ENCODE results near the gene VPS35. TPM values are rescaled to one million over a fixed set of nuclear protein-coding genes. Genes with fewer than 3 reads are reported as not detected.

Gene VPS35
- total and polyA plus RNA-seq, 3 donors from 2014 or later = 75.5 to 129 (median 128) TPM

DNA sequence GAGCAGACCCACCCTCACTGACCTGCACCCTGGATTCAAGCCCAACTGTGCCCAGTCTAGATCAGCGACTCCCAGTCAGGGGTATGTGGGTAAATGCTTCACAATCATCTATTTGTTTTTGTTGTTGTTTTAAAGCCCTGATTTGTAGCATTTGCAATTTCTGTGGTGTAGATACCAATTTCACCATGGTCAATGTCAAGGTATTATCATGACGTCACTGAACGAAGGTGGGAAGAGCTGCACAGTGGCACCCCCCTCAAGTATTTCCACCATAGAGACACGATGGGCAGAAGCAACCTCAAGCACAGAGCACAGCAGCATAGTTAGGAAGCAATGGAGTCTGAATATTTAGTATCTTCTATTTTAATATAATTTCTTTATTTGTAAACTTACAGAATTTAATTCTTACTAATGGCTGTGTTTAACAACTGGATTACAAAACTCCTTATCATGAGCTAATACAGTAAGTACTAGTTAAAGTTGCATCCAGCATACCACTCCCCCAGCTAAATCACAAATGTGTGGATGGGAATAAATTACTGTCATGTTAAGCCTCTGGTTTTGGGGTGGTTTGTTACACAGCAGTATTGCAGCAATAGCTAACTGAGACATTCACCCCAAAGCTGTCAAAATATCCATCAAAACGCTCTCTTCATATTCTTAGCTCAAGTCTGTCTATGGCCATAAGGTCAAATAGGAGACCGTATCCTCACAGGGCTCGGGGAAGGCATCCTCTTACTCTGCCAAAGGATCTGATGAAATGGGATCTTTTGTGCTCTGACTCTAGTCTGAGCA, 26.0 kb upstream of the VPS35 start:
- H3K36me3 ChIP-seq (ENCODE audit: low read depth, missing control alignments) = no peaks in the 10 kb centered on the region
- no peak overlapping the region for H3K27ac ChIP-seq
- H3K9me3 ChIP-seq = no peaks in the 10 kb centered on the region
- DNase-seq = no peak
- WGBS, 2 donors = 86 to 89% methylated on average over 7 of the region's 7 CpGs
- no peaks in the 10 kb centered on the region for H3K4me1 ChIP-seq
- H3K4me3 ChIP-seq = no peak overlapping the region
- TF ChIP-seq, protein P1, sequence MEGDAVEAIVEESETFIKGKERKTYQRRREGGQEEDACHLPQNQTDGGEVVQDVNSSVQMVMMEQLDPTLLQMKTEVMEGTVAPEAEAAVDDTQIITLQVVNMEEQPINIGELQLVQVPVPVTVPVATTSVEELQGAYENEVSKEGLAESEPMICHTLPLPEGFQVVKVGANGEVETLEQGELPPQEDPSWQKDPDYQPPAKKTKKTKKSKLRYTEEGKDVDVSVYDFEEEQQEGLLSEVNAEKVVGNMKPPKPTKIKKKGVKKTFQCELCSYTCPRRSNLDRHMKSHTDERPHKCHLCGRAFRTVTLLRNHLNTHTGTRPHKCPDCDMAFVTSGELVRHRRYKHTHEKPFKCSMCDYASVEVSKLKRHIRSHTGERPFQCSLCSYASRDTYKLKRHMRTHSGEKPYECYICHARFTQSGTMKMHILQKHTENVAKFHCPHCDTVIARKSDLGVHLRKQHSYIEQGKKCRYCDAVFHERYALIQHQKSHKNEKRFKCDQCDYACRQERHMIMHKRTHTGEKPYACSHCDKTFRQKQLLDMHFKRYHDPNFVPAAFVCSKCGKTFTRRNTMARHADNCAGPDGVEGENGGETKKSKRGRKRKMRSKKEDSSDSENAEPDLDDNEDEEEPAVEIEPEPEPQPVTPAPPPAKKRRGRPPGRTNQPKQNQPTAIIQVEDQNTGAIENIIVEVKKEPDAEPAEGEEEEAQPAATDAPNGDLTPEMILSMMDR (IDR thresholded peaks at IDR 0.05) = no peak
- TF ChIP-seq POLR2A (IDR thresholded peaks at IDR 0.05) = no peak
- H3K27me3 ChIP-seq = no peaks in the 10 kb centered on the region
- intact Hi-C loops (cut with DNase I; ENCODE audit: low total_unique reads) = no loop called here

- H3K36me3 ChIP-seq (ENCODE audit: low read depth, missing control alignments) = no peaks in the 10 kb centered on the region
- intact Hi-C loops (cut with DNase I; ENCODE audit: low total_unique reads) = no loop called here
- H3K9me3 ChIP-seq = no peaks in the 10 kb centered on the region
- H3K4me1 ChIP-seq = no peaks in the 10 kb centered on the region
- no peak overlapping the region for H3K4me3 ChIP-seq
- 69 to 79% methylated on average over 3 of the region's 3 CpGs for WGBS, 2 donors
- H3K27ac ChIP-seq = no peak overlapping the region
- DNase-seq = no peak
- H3K27me3 ChIP-seq = no peaks in the 10 kb centered on the region
- TF ChIP-seq, protein P1 (IDR thresholded peaks at IDR 0.05) = no peak
- TF ChIP-seq POLR2A (IDR thresholded peaks at IDR 0.05) = no peak
Observed at GRCh38 chr16:46713634-46714033, 24.7 kb upstream of the VPS35 start.

GRCh38 chr16:46712911-46713310, 23.9 kb upstream of the VPS35 start:
- no peak overlapping the region for H3K27ac ChIP-seq
- no peaks in the 10 kb centered on the region for H3K36me3 ChIP-seq (ENCODE audit: low read depth, missing control alignments)
- no peaks in the 10 kb centered on the region for H3K4me1 ChIP-seq
- no peaks in the 10 kb centered on the region for H3K27me3 ChIP-seq
- DNase-seq = no peak
- WGBS, 2 donors = 79 to 85% methylated on average over 3 of the region's 3 CpGs
- no peak overlapping the region for H3K4me3 ChIP-seq
- H3K9me3 ChIP-seq = no peaks in the 10 kb centered on the region
- TF ChIP-seq, protein P1 (IDR thresholded peaks at IDR 0.05) = no peak
- no peak for TF ChIP-seq POLR2A (IDR thresholded peaks at IDR 0.05)
- intact Hi-C loops (cut with DNase I; ENCODE audit: low total_unique reads) = no loop called here

DNA sequence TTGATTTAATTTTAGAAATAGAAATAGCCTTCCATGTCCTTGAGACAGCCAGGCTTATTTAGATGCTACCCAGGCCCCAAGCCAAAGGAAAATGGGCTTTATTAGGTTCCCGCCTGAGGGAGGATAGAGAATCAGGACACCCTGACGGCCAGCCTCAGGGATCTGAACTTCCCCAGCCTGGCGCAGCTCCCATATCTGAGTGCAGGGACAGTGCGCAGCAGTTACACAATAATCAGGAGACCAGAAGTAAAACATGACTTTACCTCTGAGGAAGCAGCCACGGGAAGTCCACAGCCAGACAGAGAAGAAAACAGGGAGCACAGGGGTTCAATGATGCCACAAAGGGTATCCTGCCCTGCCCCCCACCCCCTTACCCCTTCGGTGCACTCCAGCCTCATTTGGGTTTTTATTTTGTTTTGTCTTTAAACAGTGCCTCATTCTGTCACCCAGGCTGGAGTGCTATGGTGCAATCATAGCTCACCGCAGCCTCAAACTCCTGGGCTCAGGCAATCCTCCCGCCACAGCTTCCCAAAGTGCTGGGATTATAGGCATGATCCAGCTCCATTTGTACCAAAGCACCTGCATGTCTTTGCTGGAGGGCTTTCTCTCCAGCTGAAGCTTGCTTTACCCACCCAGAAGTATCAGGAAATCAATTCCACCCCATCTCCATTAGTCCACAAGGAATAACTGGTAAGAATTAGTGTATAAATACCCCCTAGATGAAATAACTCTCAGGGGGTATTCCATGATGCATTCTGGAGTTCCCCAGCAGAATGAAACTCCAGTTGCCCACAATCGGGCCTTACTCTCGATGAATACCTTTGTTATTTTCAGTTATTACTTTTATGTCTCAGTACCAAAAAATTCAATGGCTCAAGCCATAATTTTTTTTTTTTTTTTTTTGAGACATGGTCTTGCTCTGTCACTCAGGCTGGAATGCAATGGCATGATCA, 22.4 kb upstream of the VPS35 start:
- no peak for TF ChIP-seq POLR2A (IDR thresholded peaks at IDR 0.05)
- TF ChIP-seq, protein P1 (IDR thresholded peaks at IDR 0.05) = no peak
- no peaks in the 10 kb centered on the region for H3K9me3 ChIP-seq
- 59 to 60% methylated on average over 10 of the region's 10 CpGs for WGBS, 2 donors
- intact Hi-C loops (cut with DNase I; ENCODE audit: low total_unique reads) = no loop called here
- peak overlapping the region; percentile 0 to 12 for H3K27ac ChIP-seq
- no peaks in the 10 kb centered on the region for H3K4me1 ChIP-seq
- no peaks in the 10 kb centered on the region for H3K36me3 ChIP-seq (ENCODE audit: low read depth, missing control alignments)
- no peaks in the 10 kb centered on the region for H3K27me3 ChIP-seq
- H3K4me3 ChIP-seq = no peak overlapping the region
- DNase-seq = peak; percentile 68
